Fibroblast of lung (primary cell): ENCODE data around the gene THUMPD1. TPM values are rescaled to one million over a fixed set of nuclear protein-coding genes. Genes with fewer than 3 reads are reported as not detected.

Source experiments
- DNase-seq, 2 donors: peaks; one replicate each; pipeline versions ENCODE4 v3.0.0 to v3.0.0-alpha.2; 2010; ENCODE audit warnings: low read depth in 2 of 2
- H2AFZ ChIP-seq: 2 replicates; pipeline ENCODE4 v1.5.1; 2012; ENCODE audit warnings: low read length, control low read depth, inconsistent platforms
- H3K27ac ChIP-seq: 2 replicates; pipeline ENCODE4 v1.5.1; 2011; ENCODE audit warnings: low read length, control low read depth; ENCODE audit not compliant: insufficient read depth
- H3K27me3 ChIP-seq: 2 replicates; pipeline ENCODE4 v1.5.1; 2011; ENCODE audit warnings: mild to moderate bottlenecking, low read length; ENCODE audit not compliant: control insufficient read depth, insufficient read depth
- H3K36me3 ChIP-seq: 2 replicates; pipeline ENCODE4 v1.5.1; 2011; ENCODE audit warnings: low read length; ENCODE audit not compliant: control insufficient read depth, insufficient read depth
- H3K4me1 ChIP-seq: 2 replicates; pipeline ENCODE4 v1.5.1; 2011; ENCODE audit warnings: low read length; ENCODE audit not compliant: control insufficient read depth, insufficient read depth; ENCODE audit errors: extremely low read depth
- H3K4me2 ChIP-seq: 2 replicates; pipeline ENCODE4 v1.5.1; 2011; ENCODE audit warnings: low read length, control low read depth; ENCODE audit not compliant: insufficient read depth; ENCODE audit errors: extremely low read depth
- H3K4me3 ChIP-seq, 4 experiments: fragments of 200-600 bp in 1 of 4; sonication (generic) in 1 of 4; replicated peaks in 1 of 4; 2 replicates each; pipeline ENCODE4 v1.5.1; 2011 to 2016; ENCODE audit warnings: low read length in 4 of 4, low read depth in 3 of 4, mild to moderate bottlenecking in 3 of 4, control low read depth in 2 of 4, inconsistent platforms in 1 of 4, mixed read lengths in 1 of 4; ENCODE audit not compliant: insufficient read depth in 1 of 4; ENCODE audit errors: control extremely low read depth in 1 of 4
- H3K79me2 ChIP-seq: 2 replicates; pipeline ENCODE4 v1.5.1; 2012; ENCODE audit warnings: mild to moderate bottlenecking, low read length, inconsistent platforms; ENCODE audit not compliant: control insufficient read depth, insufficient read depth
- H3K9ac ChIP-seq: 2 replicates; pipeline ENCODE4 v1.5.1; 2011; ENCODE audit warnings: mild to moderate bottlenecking, low read length, control low read depth; ENCODE audit not compliant: insufficient read depth
- H3K9me3 ChIP-seq: 2 replicates; pipeline ENCODE4 v1.5.1; 2012; ENCODE audit warnings: low read depth, low read length; ENCODE audit not compliant: control insufficient read depth, insufficient read depth
- H4K20me1 ChIP-seq: 2 replicates; pipeline ENCODE4 v1.5.1; 2011; ENCODE audit warnings: low read length; ENCODE audit not compliant: control insufficient read depth, insufficient read depth; ENCODE audit errors: extremely low read depth
- EZH2 ChIP-seq: IDR thresholded peaks from 2 replicates; pipeline ENCODE4 v1.5.1; 2012; ENCODE audit warnings: low read length, control low read depth, mild to moderate bottlenecking; ENCODE audit errors: missing control alignments
- polyA plus RNA-seq, 2 donors: library from polyadenylated mRNA; depleted of rRNA in 1 of 2; stranded (reverse) in 1 of 2; unstranded in 1 of 2; fragments of >200 nt; gene quantifications; 2 replicates each; pipeline ENCODE4 v1.2.1, GENCODE V29; 2011 to 2012; ENCODE audit warnings: missing spikeins in 1 of 2
- total RNA-seq: library from RNA; depleted of rRNA; stranded (reverse); fragments of >200 nt; gene quantifications from 2 replicates; pipeline ENCODE4 v1.2.1, GENCODE V29; 2014
- TF ChIP-seq, protein P1 (sequence below), 2 donors: IDR thresholded peaks in 1 of 2; conservative IDR thresholded peaks in 1 of 2; 1 replicate in 1 of 2; 2 replicates in 1 of 2; pipeline ENCODE4 v1.5.1; 2011 to 2012; ENCODE audit warnings: low read length in 2 of 2, control low read depth in 1 of 2, inconsistent platforms in 1 of 2, low read depth in 1 of 2, mild to moderate bottlenecking in 1 of 2

Gene THUMPD1
- total and polyA plus RNA-seq, 2 donors (not counting 1 experiment from before 2014, with no cell fraction given), result 31.0 to 54.3 TPM

GRCh38 chr16:20750558-20750957 is 8.9 kb upstream of the THUMPD1 start:
- no peak for DNase-seq
- Histone ChIP-seq H3K9ac (no peak overlapping the region), H3K27me3 (no peaks in the 10 kb centered on the region), H3K27ac (no peak overlapping the region), H3K79me2 (no peaks in the 10 kb centered on the region), H3K36me3 (no peaks in the 10 kb centered on the region), H2AFZ (no peak overlapping the region), H3K4me1 (no peaks in the 10 kb centered on the region), H3K4me2 (no peak overlapping the region), H3K4me3 (no peak overlapping the region), H3K9me3 (no peaks in the 10 kb centered on the region), H4K20me1 (no peaks in the 10 kb centered on the region)
- TF ChIP-seq, protein P1, sequence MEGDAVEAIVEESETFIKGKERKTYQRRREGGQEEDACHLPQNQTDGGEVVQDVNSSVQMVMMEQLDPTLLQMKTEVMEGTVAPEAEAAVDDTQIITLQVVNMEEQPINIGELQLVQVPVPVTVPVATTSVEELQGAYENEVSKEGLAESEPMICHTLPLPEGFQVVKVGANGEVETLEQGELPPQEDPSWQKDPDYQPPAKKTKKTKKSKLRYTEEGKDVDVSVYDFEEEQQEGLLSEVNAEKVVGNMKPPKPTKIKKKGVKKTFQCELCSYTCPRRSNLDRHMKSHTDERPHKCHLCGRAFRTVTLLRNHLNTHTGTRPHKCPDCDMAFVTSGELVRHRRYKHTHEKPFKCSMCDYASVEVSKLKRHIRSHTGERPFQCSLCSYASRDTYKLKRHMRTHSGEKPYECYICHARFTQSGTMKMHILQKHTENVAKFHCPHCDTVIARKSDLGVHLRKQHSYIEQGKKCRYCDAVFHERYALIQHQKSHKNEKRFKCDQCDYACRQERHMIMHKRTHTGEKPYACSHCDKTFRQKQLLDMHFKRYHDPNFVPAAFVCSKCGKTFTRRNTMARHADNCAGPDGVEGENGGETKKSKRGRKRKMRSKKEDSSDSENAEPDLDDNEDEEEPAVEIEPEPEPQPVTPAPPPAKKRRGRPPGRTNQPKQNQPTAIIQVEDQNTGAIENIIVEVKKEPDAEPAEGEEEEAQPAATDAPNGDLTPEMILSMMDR (conservative IDR thresholded peaks at IDR 0.05 in 1 of 2, IDR thresholded peaks at IDR 0.05 in 1 of 2; ENCODE audit: low read depth in 1 of 2, low read length in 2 of 2), result no peak
- TF ChIP-seq EZH2, result no peak

DNA sequence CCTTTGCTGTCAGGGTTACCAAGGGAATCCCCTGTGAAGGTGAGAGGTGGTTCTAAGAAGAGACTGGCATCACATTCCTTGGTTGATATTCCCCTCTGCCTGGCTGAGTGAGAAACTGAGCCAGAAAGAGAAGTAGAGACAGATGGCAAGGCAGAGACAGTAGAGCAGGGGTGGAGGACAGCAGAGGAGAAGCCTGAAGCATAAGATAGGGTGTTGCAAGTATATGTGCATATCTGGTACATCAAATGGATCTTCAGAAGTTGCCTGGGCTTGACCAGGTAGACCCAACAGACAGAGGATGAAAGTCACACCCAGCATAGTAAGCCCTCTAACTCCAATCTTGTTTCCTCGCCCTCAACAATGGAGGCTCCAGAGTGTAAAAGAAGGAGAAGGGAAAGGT is 7.9 kb upstream of the THUMPD1 start:
- Histone ChIP-seq H3K9ac (no peak overlapping the region), H3K27ac (no peak overlapping the region), H4K20me1 (no peaks in the 10 kb centered on the region), H3K79me2 (no peaks in the 10 kb centered on the region), H3K4me3 (no peak overlapping the region), H3K4me2 (no peak overlapping the region), H3K4me1 (no peaks in the 10 kb centered on the region), H3K27me3 (no peaks in the 10 kb centered on the region), H2AFZ (no peak overlapping the region), H3K9me3 (no peaks in the 10 kb centered on the region), H3K36me3 (no peaks in the 10 kb centered on the region)
- DNase-seq, result no peak
- TF ChIP-seq, protein P1 (conservative IDR thresholded peaks at IDR 0.05 in 1 of 2, IDR thresholded peaks at IDR 0.05 in 1 of 2; ENCODE audit: low read depth in 1 of 2, low read length in 2 of 2), result no peak
- TF ChIP-seq EZH2, result no peak

DNA sequence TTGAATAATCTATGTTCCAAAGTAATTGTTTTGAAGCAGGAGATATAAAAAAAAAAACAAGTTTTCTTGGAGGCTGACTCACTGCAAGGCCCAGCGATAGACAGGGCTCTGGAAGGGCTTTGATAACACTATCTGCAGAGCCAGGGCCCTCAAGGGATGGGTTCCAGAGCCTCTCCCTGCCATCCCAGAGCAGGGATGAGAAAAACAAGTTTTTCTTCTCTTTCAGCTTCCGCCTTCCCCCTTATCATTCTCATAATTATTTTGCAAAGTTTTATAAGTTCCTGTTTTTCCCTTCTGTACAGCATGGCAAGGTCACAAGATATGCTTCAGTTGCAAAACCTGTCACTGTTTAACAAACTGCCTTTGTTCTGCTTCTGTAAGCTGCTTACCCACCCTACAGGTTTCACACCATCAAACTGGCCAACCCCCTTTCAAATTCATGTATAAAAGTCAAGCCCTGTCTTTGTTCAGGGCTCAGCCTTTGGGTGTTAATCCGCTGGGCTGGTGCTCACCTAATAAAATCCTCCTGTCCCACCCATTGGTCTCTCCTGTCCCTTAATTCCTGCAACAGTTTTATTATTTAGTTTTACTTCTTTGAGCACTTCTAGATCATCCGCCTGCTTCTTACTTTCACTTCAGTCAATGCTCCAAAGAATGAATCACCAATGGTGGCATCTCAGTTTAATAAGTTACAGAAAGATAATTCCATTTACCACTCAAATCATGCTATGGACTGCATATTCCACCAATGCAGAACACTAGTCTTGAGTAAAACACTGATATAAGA is 5.6 kb upstream of the THUMPD1 start:
- Histone ChIP-seq H3K36me3 (no peaks in the 10 kb centered on the region), H3K27me3 (no peaks in the 10 kb centered on the region), H3K4me2 (no peak overlapping the region), H3K9ac (no peak overlapping the region), H3K79me2 (no peaks in the 10 kb centered on the region), H2AFZ (no peak overlapping the region), H4K20me1 (no peaks in the 10 kb centered on the region), H3K27ac (no peak overlapping the region), H3K4me1 (no peaks in the 10 kb centered on the region), H3K9me3 (no peaks in the 10 kb centered on the region), H3K4me3 (no peak overlapping the region)
- TF ChIP-seq, protein P1 (conservative IDR thresholded peaks at IDR 0.05 in 1 of 2, IDR thresholded peaks at IDR 0.05 in 1 of 2; ENCODE audit: low read depth in 1 of 2, low read length in 2 of 2), result no peak
- no peak for TF ChIP-seq EZH2
- no peak for DNase-seq
